ENCODE measurements around the gene SYNM.

- no peak for TF ChIP-seq CTCF (IDR thresholded peaks at IDR 0.05)
- no peak for TF ChIP-seq POLR2A (IDR thresholded peaks at IDR 0.05; ENCODE audit: low read depth)
These were observed 34.7 kb upstream of the SYNM start for GRCh38 chr15:99070208-99070607.
